NB4 (cell line): ENCODE measurements around the gene MYL3.

Source experiments
- MYC ChIP-seq: IDR thresholded peaks from 2 replicates; pipeline ENCODE4 v1.6.1; 2011; ENCODE audit warnings: low read depth, low read length
- POLR2A ChIP-seq: IDR thresholded peaks from 2 replicates; pipeline ENCODE4 v1.6.1; 2011; ENCODE audit warnings: mild to moderate bottlenecking; ENCODE audit not compliant: insufficient read length; ENCODE audit errors: extremely low read depth
- TF ChIP-seq, protein P1 (sequence below): IDR thresholded peaks from one replicate; pipeline ENCODE4 v1.5.1; 2012; ENCODE audit warnings: low read depth, low read length
- TF ChIP-seq, protein P2 (sequence below): IDR thresholded peaks from 2 replicates; pipeline ENCODE4 v1.6.1; 2011; ENCODE audit warnings: low read depth, low read length

DNA sequence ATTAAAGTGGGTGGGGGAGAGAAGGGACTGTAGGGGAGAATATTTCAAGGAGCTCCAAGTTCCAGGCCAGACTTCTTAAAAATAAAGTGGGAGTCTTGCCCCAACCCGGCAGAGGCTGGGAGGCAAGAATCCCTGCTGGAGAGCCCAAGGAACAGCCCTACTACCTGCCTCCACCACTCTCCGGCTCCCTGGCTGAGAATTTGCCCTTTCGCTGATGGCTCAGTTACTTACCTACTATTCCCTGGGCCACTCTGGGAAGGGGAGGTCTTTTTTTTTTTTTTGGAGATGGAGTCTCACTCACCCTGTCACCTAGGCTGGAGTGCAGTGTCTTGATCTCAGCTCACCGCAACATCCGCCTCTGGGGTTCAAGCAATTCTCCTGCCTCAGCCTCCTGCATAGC lies 15.5 kb downstream of the MYL3 start:
- TF ChIP-seq, protein P1, sequence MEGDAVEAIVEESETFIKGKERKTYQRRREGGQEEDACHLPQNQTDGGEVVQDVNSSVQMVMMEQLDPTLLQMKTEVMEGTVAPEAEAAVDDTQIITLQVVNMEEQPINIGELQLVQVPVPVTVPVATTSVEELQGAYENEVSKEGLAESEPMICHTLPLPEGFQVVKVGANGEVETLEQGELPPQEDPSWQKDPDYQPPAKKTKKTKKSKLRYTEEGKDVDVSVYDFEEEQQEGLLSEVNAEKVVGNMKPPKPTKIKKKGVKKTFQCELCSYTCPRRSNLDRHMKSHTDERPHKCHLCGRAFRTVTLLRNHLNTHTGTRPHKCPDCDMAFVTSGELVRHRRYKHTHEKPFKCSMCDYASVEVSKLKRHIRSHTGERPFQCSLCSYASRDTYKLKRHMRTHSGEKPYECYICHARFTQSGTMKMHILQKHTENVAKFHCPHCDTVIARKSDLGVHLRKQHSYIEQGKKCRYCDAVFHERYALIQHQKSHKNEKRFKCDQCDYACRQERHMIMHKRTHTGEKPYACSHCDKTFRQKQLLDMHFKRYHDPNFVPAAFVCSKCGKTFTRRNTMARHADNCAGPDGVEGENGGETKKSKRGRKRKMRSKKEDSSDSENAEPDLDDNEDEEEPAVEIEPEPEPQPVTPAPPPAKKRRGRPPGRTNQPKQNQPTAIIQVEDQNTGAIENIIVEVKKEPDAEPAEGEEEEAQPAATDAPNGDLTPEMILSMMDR: no peak
- TF ChIP-seq, protein P2, sequence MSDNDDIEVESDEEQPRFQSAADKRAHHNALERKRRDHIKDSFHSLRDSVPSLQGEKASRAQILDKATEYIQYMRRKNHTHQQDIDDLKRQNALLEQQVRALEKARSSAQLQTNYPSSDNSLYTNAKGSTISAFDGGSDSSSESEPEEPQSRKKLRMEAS: no peak
- TF ChIP-seq POLR2A (no peak), MYC (no peak)
